ENCODE data around the gene PTGIS.

The PTGIS gene

GRCh38 chr20:49595811-49596561 lies 28.0 kb upstream of the PTGIS start:
- DNase-seq (ENCODE audit: low read depth), result peak; percentile 61

- no peak for DNase-seq (ENCODE audit: low read depth)
Measured at GRCh38 chr20:49595346-49595745, 27.4 kb upstream of the PTGIS start.

GRCh38 chr20:49594931-49595315 lies 27.0 kb upstream of the PTGIS start:
- no peak for DNase-seq (ENCODE audit: low read depth)

- DNase-seq (ENCODE audit: low read depth), result peak; percentile 61
Measured at GRCh38 chr20:49594143-49594930, 26.4 kb upstream of the PTGIS start.

GRCh38 chr20:49593466-49594142 lies 25.7 kb upstream of the PTGIS start:
- no peak for DNase-seq (ENCODE audit: low read depth)

- no peak for DNase-seq (ENCODE audit: low read depth)
Measured at GRCh38 chr20:49592120-49592519, 24.2 kb upstream of the PTGIS start.

- DNase-seq (ENCODE audit: low read depth), result no peak
Measured at GRCh38 chr20:49591217-49591865, 23.4 kb upstream of the PTGIS start.

GRCh38 chr20:49590163-49591017 lies 22.5 kb upstream of the PTGIS start:
- no peak for DNase-seq (ENCODE audit: low read depth)

GRCh38 chr20:49589747-49590146 lies 21.8 kb upstream of the PTGIS start:
- no peak for DNase-seq (ENCODE audit: low read depth)

GRCh38 chr20:49587111-49587570 lies 19.2 kb upstream of the PTGIS start:
- no peak for DNase-seq (ENCODE audit: low read depth)

- DNase-seq (ENCODE audit: low read depth), result no peak
Measured at GRCh38 chr20:49585585-49586245, 17.8 kb upstream of the PTGIS start.

- DNase-seq (ENCODE audit: low read depth), result no peak
Measured at GRCh38 chr20:49584418-49585382, 16.8 kb upstream of the PTGIS start.

GRCh38 chr20:49583669-49584417 lies 15.9 kb upstream of the PTGIS start:
- DNase-seq (ENCODE audit: low read depth), result no peak

GRCh38 chr20:49583343-49583668 lies 15.4 kb upstream of the PTGIS start:
- no peak for DNase-seq (ENCODE audit: low read depth)

- DNase-seq (ENCODE audit: low read depth), result no peak
Measured at GRCh38 chr20:49582413-49583334, 14.7 kb upstream of the PTGIS start.

- DNase-seq (ENCODE audit: low read depth), result no peak
Measured at GRCh38 chr20:49581482-49581881, 13.5 kb upstream of the PTGIS start.

GRCh38 chr20:49580813-49581174 lies 12.9 kb upstream of the PTGIS start:
- no peak for DNase-seq (ENCODE audit: low read depth)

Measured in activated gamma-delta T cell treated with anti-CD3 and anti-CD28 coated beads, Interleukin-2, amount 50 U/mL, for 16 hours (primary cell).